ENCODE data around the gene FIBP. TPM values are rescaled to one million over a fixed set of nuclear protein-coding genes. Genes with fewer than 3 reads are reported as not detected.
"Not testable (repeated sequence)": the region's sequence is repeated elsewhere in the genome, so short reads cannot be mapped to it uniquely, and the experiment has no call there.

The FIBP gene
- total and polyA plus RNA-seq, 3 donors from 2014 or later = 131 to 149 (median 144) TPM

DNA sequence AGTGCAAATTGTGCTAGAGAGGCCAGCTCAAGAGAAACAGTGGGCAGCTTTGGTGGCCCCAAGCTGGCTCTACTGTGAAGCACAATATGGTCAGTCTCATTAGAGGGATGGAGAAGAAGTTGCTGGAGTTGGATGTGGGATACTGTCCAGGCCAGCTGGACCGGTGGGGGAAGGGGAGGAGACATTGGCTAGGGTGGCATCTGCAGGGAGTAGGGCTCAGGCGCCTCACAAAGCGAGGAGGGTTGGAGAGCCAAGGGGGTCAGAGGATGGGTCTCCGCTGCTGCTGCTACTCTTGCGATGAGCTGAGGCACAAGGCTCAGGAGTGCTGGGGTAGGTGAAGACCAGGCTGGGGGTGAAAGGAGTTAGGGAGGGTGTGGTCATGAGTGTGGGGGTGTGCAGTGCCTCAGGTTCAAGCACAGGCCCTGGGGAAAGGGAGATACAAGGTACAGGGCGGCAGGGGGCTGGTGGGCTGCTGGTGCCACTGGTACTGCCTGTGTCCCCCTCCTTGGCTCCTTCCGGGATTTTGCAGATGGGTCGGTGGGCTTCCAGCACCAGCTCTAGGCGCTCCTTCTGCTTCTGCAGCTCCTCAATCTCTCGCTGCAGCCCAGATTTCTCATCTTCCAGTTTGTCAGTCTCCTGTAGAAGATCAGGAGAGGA, 4.5 kb upstream of the FIBP start:
- Histone ChIP-seq H3K36me3 (ENCODE audit: low read depth, missing control alignments) (no peaks in the 10 kb centered on the region), H3K27me3 (no peaks in the 10 kb centered on the region), H3K4me3 (no peak overlapping the region), H3K9me3 (no peaks in the 10 kb centered on the region), H3K27ac (peak overlapping the region; percentile 65 to 97), H3K4me1 (peaks cover 35% of the 10 kb centered on the region)
- TF ChIP-seq POLR2A (IDR thresholded peaks at IDR 0.05) (no peak), CTCF (IDR thresholded peaks at IDR 0.05) (no peak)
- no peak for DNase-seq
- 67 to 69% methylated on average over 10 of the region's 10 CpGs for WGBS, 2 donors
- intact Hi-C loops (cut with DNase I; ENCODE audit: low total_unique reads) = no loop called here

GRCh38 chr11:65892137-65892540, 3.9 kb upstream of the FIBP start:
- H3K36me3 ChIP-seq (ENCODE audit: low read depth, missing control alignments); DNase-seq; H3K9me3 ChIP-seq; H3K27me3 ChIP-seq; intact Hi-C loops (cut with DNase I; ENCODE audit: low total_unique reads): not testable (repeated sequence)
- Histone ChIP-seq H3K4me3 (peak overlapping the region; percentile 75 to 86), H3K4me1 (peaks cover 41% of the 10 kb centered on the region), H3K27ac (peak overlapping the region; percentile 65 to 97)
- 10 to 47% methylated on average over 4 to 5 of the region's 5 CpGs for WGBS, 2 donors

DNA sequence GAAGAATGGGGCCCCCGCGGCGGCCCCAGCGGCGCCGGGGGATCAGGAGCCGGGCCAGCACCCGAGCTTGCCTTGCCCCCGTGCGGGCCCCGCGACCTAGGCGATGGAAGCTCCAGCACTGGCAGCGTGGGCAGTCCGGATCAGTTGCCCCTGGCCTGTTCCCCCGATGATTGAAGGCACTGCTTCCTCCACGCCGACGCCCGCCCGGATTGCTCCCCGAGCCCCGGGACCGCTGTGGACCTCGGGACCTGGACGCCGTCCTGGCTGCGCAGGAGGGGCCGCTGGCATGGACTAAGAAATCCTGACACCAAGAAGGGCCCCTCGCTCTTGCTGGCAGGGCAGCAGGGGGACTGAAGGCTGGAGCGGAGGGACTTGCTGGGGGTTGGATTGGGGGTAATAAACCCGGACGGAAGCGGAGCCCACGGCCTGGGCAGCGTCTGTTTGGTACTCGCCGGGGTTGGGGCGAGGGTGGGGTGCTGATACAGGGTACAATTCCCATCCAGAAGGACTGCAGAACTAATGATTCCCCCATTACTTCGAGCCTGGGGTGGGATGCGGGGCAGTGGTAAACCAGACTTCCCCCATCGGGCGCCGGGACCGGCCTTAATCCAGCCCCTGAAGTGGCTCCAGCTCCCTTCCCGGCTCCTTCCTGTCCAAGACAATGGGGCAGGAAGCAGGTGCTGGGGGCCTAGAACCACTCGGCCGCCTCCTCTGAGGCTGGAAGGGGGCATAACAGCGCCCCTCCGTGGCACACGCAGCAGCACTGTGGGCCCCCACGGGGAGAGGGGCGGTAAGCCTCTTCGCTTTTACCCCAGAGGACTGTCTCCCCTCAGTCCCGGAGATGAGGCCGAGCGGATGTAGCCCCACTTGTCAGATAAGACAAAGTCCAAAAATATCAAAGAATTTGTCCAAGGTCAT, 3.2 kb upstream of the FIBP start:
- TF ChIP-seq CTCF (IDR thresholded peaks at IDR 0.05) (no peak), POLR2A (IDR thresholded peaks at IDR 0.05) (no peak)
- DNase-seq = peak; percentile 49
- peak overlapping the region; percentile 75 to 86 for H3K4me3 ChIP-seq
- intact Hi-C loops (cut with DNase I; ENCODE audit: low total_unique reads) = no loop called here
- peak overlapping the region; percentile 65 to 97 for H3K27ac ChIP-seq
- no peaks in the 10 kb centered on the region for H3K9me3 ChIP-seq
- no peaks in the 10 kb centered on the region for H3K36me3 ChIP-seq (ENCODE audit: low read depth, missing control alignments)
- H3K27me3 ChIP-seq = no peaks in the 10 kb centered on the region
- peaks cover 44% of the 10 kb centered on the region for H3K4me1 ChIP-seq
- WGBS, 2 donors = 1% methylated on average over 38 to 51 of the region's 57 CpGs

DNA sequence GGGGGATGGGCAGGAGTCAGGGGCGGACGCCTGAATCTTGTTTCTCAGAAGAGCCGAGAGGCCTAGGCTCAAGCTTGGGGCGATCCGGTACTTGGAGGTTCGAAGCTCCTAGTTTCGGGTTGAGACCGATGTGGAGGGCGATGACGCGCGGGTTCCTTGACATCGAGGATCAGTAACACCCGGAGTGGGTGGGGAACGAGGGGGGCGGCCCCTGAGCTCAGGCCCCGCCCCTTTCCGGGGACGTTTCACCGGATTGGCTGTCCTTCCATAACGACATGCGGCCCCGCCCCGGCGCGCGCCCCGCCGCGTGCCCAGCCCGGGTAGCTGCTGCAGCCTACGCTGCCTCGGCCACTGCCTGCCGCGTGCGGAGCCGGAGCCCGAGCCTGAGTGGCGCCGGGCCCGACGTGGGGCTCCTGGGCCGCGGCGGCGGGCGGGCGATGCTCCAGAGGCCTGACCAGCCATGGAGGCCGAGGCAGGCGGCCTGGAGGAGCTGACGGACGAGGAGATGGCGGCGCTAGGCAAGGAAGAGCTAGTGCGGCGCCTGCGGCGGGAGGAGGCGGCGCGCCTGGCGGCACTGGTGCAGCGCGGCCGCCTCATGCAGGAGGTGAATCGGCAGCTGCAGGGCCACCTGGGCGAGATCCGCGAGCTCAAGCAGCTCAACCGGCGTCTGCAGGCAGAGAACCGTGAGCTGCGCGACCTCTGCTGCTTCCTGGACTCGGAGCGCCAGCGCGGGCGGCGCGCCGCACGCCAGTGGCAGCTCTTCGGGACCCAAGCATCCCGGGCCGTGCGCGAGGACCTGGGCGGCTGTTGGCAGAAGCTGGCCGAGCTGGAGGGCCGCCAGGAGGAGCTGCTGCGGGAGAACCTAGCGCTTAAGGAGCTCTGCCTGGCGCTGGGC, 2.3 kb upstream of the FIBP start, which contains the start of gene CCDC85B:
TSS of gene CCDC85B (plus strand) at position 350 of the 895 bp plus-strand sequence. CDS start at position 461, 111 bp downstream.
- DNase-seq = peak; percentile 99
- Histone ChIP-seq H3K4me3 (peak within 1 kb of the TSS; percentile 75 to 86), H3K36me3 (ENCODE audit: low read depth, missing control alignments) (no peaks in the 10 kb centered on the region), H3K27ac (peak within 1 kb of the TSS; percentile 91 to 97), H3K9me3 (no peaks in the 10 kb centered on the region), H3K27me3 (no peaks in the 10 kb centered on the region), H3K4me1 (peaks cover 44% of the 10 kb centered on the region)
- 0 to 1% methylated on average over 9 to 81 of the region's 94 CpGs for WGBS, 2 donors
- TF ChIP-seq POLR2A (IDR thresholded peaks at IDR 0.05) (peak; percentile 78), CTCF (IDR thresholded peaks at IDR 0.05) (peak in 1 of 3 experiments; percentile 24)
- intact Hi-C loops (cut with DNase I; ENCODE audit: low total_unique reads) = no loop called here
